Measurements from ENCODE around the gene SHROOM2. TPM values are rescaled to one million over a fixed set of nuclear protein-coding genes. Genes with fewer than 3 reads are reported as not detected.

SHROOM2 gene
- total RNA-seq, 1 experiment from 2014 or later = 5.3 TPM

GRCh38 chrX:9821572-9821971, 35.3 kb downstream of the SHROOM2 start:
- POLR2A ChIA-PET = no interaction called here
- no peak overlapping the region for H3K4me2 ChIP-seq (ENCODE audit: low read length)
- ATAC-seq = no peak

More at GRCh38 chrX:9821572-9821971, 35.3 kb downstream of the SHROOM2 start:
- no peak for DNase-seq (ENCODE audit: low read depth, low spot score)
- no peak overlapping the region for H3K4me3 ChIP-seq (replicated peaks in 1 of 2; ENCODE audit: low read depth in 1 of 2, low read length in 2 of 2)
- ChIA-PET RAD21 (ENCODE audit: low non-redundant PET in 1 of 2, low total read pairs in 2 of 2, uncharacterized antibody in 2 of 2, unreplicated experiment in 2 of 2) (no interaction called here), CTCF (no interaction called here)
- no peaks in the 10 kb centered on the region for H3K36me3 ChIP-seq (ENCODE audit: control insufficient read depth in 1 of 2, insufficient read depth in 2 of 2, low read length in 2 of 2)
- no TSS peak for BruUV-seq (replicated peaks)
- no peak overlapping the region for H3K27ac ChIP-seq (ENCODE audit: low read depth, low read length)
- H3K9me3 ChIP-seq (ENCODE audit: control insufficient read depth in 1 of 2, insufficient read depth in 1 of 2, low read depth in 1 of 2, low read length in 2 of 2) = no peaks in the 10 kb centered on the region
- no peak overlapping the region for H3K9ac ChIP-seq (ENCODE audit: low read length)
- H3K9me2 ChIP-seq (ENCODE audit: insufficient read depth) = no peaks in the 10 kb centered on the region
- no peaks in the 10 kb centered on the region for H3K27me3 ChIP-seq (ENCODE audit: insufficient read depth, low read length)
- peaks cover 1 to 4% of the 10 kb centered on the region in 2 experiments for H3K4me1 ChIP-seq (ENCODE audit: control insufficient read depth in 1 of 2, insufficient read depth in 2 of 2, low read length in 2 of 2)
- TF ChIP-seq CTCF (IDR thresholded peaks at IDR 0.05 in 2 of 3, conservative IDR thresholded peaks at IDR 0.05 in 1 of 3; ENCODE audit: borderline replicate concordance in 1 of 3, insufficient read depth in 1 of 3, low read depth in 2 of 3, low read length in 2 of 3) (no peak), ATF3 (IDR thresholded peaks at IDR 0.05) (no peak), RAD21 (IDR thresholded peaks at IDR 0.05; ENCODE audit: low read depth) (no peak), CBX3 (IDR thresholded peaks at IDR 0.05; ENCODE audit: low read depth) (no peak), ELF1 (IDR thresholded peaks at IDR 0.05; ENCODE audit: borderline replicate concordance, low read depth) (no peak), FOSL1 (IDR thresholded peaks at IDR 0.05; ENCODE audit: low read depth) (no peak), EZH2 (IDR thresholded peaks at IDR 0.05) (no peak), SRF (IDR thresholded peaks at IDR 0.05; ENCODE audit: low read depth) (no peak), EGR1 (IDR thresholded peaks at IDR 0.05; ENCODE audit: low read depth) (no peak)
- no peaks in the 10 kb centered on the region for H3K79me2 ChIP-seq (ENCODE audit: insufficient read depth, low read length)
- H2AFZ ChIP-seq (ENCODE audit: low read depth, low read length, poor library complexity, severe bottlenecking) = no peak overlapping the region
- intact Hi-C loops (cut with micrococcal nuclease) = no loop called here
- H4K20me1 ChIP-seq (ENCODE audit: insufficient read depth) = no peaks in the 10 kb centered on the region

Data from HCT116 (cell line).